Transverse colon (tissue), 4 donors: ENCODE results near the gene ALG6.

Experiments used
- CTCF ChIP-seq, 5 experiments: fragments of 200-600 bp in 3 of 5; fragments of 450-650 bp in 2 of 5; sonication (generic) in 3 of 5; IDR thresholded peaks; 1 replicate in 2 of 5; 2 replicates in 3 of 5; pipeline ENCODE4 v1.5.1; 2016 to 2017; ENCODE audit warnings: antibody characterized with exemption in 5 of 5, inconsistent platforms in 3 of 5, mild to moderate bottlenecking in 2 of 5, moderate library complexity in 1 of 5
- POLR2A ChIP-seq: fragments of 450-650 bp; IDR thresholded peaks from one replicate; pipeline ENCODE4 v1.6.1; 2016; ENCODE audit warnings: antibody characterized with exemption, mild to moderate bottlenecking, moderate library complexity
- POLR2AphosphoS5 ChIP-seq, 3 donors: sonication (generic); formaldehyde crosslinking; IDR thresholded peaks; one replicate each; pipeline ENCODE4 v1.6.1; 2016; ENCODE audit warnings: antibody characterized with exemption in 3 of 3

GRCh38 chr1:63322944-63323864 is 44.2 kb upstream of the ALG6 start:
- TF ChIP-seq CTCF (IDR thresholded peaks at IDR 0.05): no peak
- TF ChIP-seq POLR2AphosphoS5 (IDR thresholded peaks at IDR 0.05): no peak
- no peak for TF ChIP-seq POLR2A
